ENCODE data around the gene LARGE2. TPM values are rescaled to one million over a fixed set of nuclear protein-coding genes. Genes with fewer than 3 reads are reported as not detected.

Gene LARGE2
- total RNA-seq, 1 experiment from 2014 or later, result 124 TPM

- TF ChIP-seq ZNF532 (CRISPR knock-in tag; IDR thresholded peaks at IDR 0.05; ENCODE audit: borderline replicate concordance) (no peak), PRDM15 (CRISPR knock-in tag; IDR thresholded peaks at IDR 0.05) (no peak), RORB (CRISPR knock-in tag; IDR thresholded peaks at IDR 0.05) (no peak), TP53 (CRISPR knock-in tag; IDR thresholded peaks at IDR 0.05) (no peak), EMX1 (CRISPR knock-in tag; IDR thresholded peaks at IDR 0.05) (no peak), RELA (CRISPR knock-in tag; IDR thresholded peaks at IDR 0.05; ENCODE audit: borderline replicate concordance) (no peak), TEAD4 (CRISPR knock-in tag; IDR thresholded peaks at IDR 0.05) (no peak), PRRX2 (CRISPR knock-in tag; IDR thresholded peaks at IDR 0.05) (no peak), TEAD1 (CRISPR knock-in tag; IDR thresholded peaks at IDR 0.05) (peak; percentile 30; the same call in 1 of the 2 replicates), GTF2I (CRISPR knock-in tag; conservative IDR thresholded peaks at IDR 0.05) (no peak), NFE2L1 (CRISPR knock-in tag; IDR thresholded peaks at IDR 0.05) (no peak), NR2C2 (CRISPR knock-in tag; IDR thresholded peaks at IDR 0.05) (0 out of 2 replicates have a peak, but pooled peaks have one; percentile 44), CREM (CRISPR knock-in tag; IDR thresholded peaks at IDR 0.05) (0 out of 2 replicates have a peak, but pooled peaks have one; percentile 27), KAT7 (CRISPR knock-in tag; IDR thresholded peaks at IDR 0.05; ENCODE audit: borderline replicate concordance) (0 out of 2 replicates have a peak, but pooled peaks have one; percentile 12), ZBTB21 (CRISPR knock-in tag; IDR thresholded peaks at IDR 0.05; ENCODE audit: borderline replicate concordance) (no peak), ZNF121 (CRISPR knock-in tag; IDR thresholded peaks at IDR 0.05) (no peak), ZNF416 (CRISPR knock-in tag; IDR thresholded peaks at IDR 0.05) (no peak)
- TF ChIP-seq, protein P1, sequence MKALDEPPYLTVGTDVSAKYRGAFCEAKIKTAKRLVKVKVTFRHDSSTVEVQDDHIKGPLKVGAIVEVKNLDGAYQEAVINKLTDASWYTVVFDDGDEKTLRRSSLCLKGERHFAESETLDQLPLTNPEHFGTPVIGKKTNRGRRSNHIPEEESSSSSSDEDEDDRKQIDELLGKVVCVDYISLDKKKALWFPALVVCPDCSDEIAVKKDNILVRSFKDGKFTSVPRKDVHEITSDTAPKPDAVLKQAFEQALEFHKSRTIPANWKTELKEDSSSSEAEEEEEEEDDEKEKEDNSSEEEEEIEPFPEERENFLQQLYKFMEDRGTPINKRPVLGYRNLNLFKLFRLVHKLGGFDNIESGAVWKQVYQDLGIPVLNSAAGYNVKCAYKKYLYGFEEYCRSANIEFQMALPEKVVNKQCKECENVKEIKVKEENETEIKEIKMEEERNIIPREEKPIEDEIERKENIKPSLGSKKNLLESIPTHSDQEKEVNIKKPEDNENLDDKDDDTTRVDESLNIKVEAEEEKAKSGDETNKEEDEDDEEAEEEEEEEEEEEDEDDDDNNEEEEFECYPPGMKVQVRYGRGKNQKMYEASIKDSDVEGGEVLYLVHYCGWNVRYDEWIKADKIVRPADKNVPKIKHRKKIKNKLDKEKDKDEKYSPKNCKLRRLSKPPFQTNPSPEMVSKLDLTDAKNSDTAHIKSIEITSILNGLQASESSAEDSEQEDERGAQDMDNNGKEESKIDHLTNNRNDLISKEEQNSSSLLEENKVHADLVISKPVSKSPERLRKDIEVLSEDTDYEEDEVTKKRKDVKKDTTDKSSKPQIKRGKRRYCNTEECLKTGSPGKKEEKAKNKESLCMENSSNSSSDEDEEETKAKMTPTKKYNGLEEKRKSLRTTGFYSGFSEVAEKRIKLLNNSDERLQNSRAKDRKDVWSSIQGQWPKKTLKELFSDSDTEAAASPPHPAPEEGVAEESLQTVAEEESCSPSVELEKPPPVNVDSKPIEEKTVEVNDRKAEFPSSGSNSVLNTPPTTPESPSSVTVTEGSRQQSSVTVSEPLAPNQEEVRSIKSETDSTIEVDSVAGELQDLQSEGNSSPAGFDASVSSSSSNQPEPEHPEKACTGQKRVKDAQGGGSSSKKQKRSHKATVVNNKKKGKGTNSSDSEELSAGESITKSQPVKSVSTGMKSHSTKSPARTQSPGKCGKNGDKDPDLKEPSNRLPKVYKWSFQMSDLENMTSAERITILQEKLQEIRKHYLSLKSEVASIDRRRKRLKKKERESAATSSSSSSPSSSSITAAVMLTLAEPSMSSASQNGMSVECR (CRISPR knock-in tag; IDR thresholded peaks at IDR 0.05; ENCODE audit: borderline replicate concordance), result peak; percentile 70; the same call in 1 of the 2 replicates
- TF ChIP-seq, protein P2, sequence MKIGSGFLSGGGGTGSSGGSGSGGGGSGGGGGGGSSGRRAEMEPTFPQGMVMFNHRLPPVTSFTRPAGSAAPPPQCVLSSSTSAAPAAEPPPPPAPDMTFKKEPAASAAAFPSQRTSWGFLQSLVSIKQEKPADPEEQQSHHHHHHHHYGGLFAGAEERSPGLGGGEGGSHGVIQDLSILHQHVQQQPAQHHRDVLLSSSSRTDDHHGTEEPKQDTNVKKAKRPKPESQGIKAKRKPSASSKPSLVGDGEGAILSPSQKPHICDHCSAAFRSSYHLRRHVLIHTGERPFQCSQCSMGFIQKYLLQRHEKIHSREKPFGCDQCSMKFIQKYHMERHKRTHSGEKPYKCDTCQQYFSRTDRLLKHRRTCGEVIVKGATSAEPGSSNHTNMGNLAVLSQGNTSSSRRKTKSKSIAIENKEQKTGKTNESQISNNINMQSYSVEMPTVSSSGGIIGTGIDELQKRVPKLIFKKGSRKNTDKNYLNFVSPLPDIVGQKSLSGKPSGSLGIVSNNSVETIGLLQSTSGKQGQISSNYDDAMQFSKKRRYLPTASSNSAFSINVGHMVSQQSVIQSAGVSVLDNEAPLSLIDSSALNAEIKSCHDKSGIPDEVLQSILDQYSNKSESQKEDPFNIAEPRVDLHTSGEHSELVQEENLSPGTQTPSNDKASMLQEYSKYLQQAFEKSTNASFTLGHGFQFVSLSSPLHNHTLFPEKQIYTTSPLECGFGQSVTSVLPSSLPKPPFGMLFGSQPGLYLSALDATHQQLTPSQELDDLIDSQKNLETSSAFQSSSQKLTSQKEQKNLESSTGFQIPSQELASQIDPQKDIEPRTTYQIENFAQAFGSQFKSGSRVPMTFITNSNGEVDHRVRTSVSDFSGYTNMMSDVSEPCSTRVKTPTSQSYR (CRISPR knock-in tag; IDR thresholded peaks at IDR 0.05), result no peak
Observed at GRCh38 chr11:45917623-45918330, 4.7 kb upstream of the LARGE2 start, which contains the start of gene PEX16 (continued).

Measured in WTC11 (cell line).